ENCODE results near the gene GLIPR1L1.

The GLIPR1L1 gene

GRCh38 chr12:75354011-75354410 lies 19.5 kb downstream of the GLIPR1L1 start:
- no peak for DNase-seq

- DNase-seq, result no peak
Observed at GRCh38 chr12:75360920-75361319, 26.4 kb downstream of the GLIPR1L1 start.

- DNase-seq, result no peak
Observed at GRCh38 chr12:75361408-75361807, 26.9 kb downstream of the GLIPR1L1 start.

- DNase-seq, result no peak
Observed at GRCh38 chr12:75364919-75365318, 30.4 kb downstream of the GLIPR1L1 start.

- no peak for DNase-seq
Observed at GRCh38 chr12:75366629-75367028, 32.2 kb downstream of the GLIPR1L1 start.

GRCh38 chr12:75374971-75375370 lies 40.5 kb downstream of the GLIPR1L1 start:
- DNase-seq, result no peak

- DNase-seq, result no peak
Observed at GRCh38 chr12:75378354-75378753, 43.9 kb downstream of the GLIPR1L1 start.

GRCh38 chr12:75389061-75389460 lies 54.6 kb downstream of the GLIPR1L1 start:
- DNase-seq, result no peak

- DNase-seq, result no peak
Observed at GRCh38 chr12:75389706-75390105, 55.2 kb downstream of the GLIPR1L1 start.

GRCh38 chr12:75390156-75390898 lies 55.9 kb downstream of the GLIPR1L1 start:
- DNase-seq, result no peak

GRCh38 chr12:75390899-75391538 lies 56.5 kb downstream of the GLIPR1L1 start, which contains the start of gene GLIPR1L2:
GLIPR1L2 (plus strand) TSS chr12:75391089; CDS start chr12:75391117, 28 bp downstream.
- peak; percentile 94 for DNase-seq

GRCh38 chr12:75404231-75404630 lies 69.8 kb downstream of the GLIPR1L1 start:
- DNase-seq, result no peak

- no peak for DNase-seq
Observed at GRCh38 chr12:75407683-75408082, 73.2 kb downstream of the GLIPR1L1 start.

GRCh38 chr12:75409830-75410229 lies 75.4 kb downstream of the GLIPR1L1 start:
- no peak for DNase-seq

- no peak for DNase-seq
Observed at GRCh38 chr12:75414671-75415070, 80.2 kb downstream of the GLIPR1L1 start.

GRCh38 chr12:75419841-75420240 lies 85.4 kb downstream of the GLIPR1L1 start:
- no peak for DNase-seq

All from NCI-H2171 (cell line).